Liver (tissue), 3 donors: ENCODE measurements around the gene RANBP3.

Source experiments
- CTCF ChIP-seq: fragments of 150-350 bp; IDR thresholded peaks from 2 replicates; pipeline ENCODE4 v1.5.1; 2017; ENCODE audit warnings: improper control_type of control experiment, low read depth, low read length; ENCODE audit not compliant: missing input control
- EGR1 ChIP-seq, 2 donors: IDR thresholded peaks; 2 replicates each; pipeline ENCODE4 v1.6.1; 2016 to 2018; ENCODE audit warnings: antibody characterized with exemption in 2 of 2, low read depth in 2 of 2
- FOXA2 ChIP-seq: IDR thresholded peaks from 2 replicates; pipeline ENCODE4 v1.6.1; 2016; ENCODE audit warnings: antibody characterized with exemption
- GABPA ChIP-seq, 2 donors: IDR thresholded peaks in 1 of 2; conservative IDR thresholded peaks in 1 of 2; 2 replicates each; pipeline ENCODE4 v1.6.1; 2016; ENCODE audit warnings: antibody characterized with exemption in 2 of 2, mild to moderate bottlenecking in 1 of 2, moderate library complexity in 1 of 2
- HNF4G ChIP-seq: IDR thresholded peaks from 2 replicates; pipeline ENCODE4 v1.6.1; 2016; ENCODE audit warnings: antibody characterized with exemption
- JUND ChIP-seq, 2 donors: IDR thresholded peaks; 2 replicates each; pipeline ENCODE4 v1.6.1; 2016; ENCODE audit warnings: antibody characterized with exemption in 2 of 2
- NR2F2 ChIP-seq: IDR thresholded peaks from 2 replicates; pipeline ENCODE4 v1.6.1; 2016; ENCODE audit warnings: antibody characterized with exemption
- RAD21 ChIP-seq, 2 donors: IDR thresholded peaks; 2 replicates each; pipeline ENCODE4 v1.6.1; 2016; ENCODE audit warnings: antibody characterized with exemption in 2 of 2, mild to moderate bottlenecking in 2 of 2
- SP1 ChIP-seq: IDR thresholded peaks from 2 replicates; pipeline ENCODE4 v1.6.1; 2018; ENCODE audit warnings: antibody characterized with exemption, mild to moderate bottlenecking
- TAF1 ChIP-seq: conservative IDR thresholded peaks from 2 replicates; pipeline ENCODE4 v1.6.1; 2016; ENCODE audit warnings: antibody characterized with exemption, mild to moderate bottlenecking
- TF ChIP-seq, protein P1 (sequence below): IDR thresholded peaks from 2 replicates; pipeline ENCODE4 v1.6.1; 2016; ENCODE audit warnings: antibody characterized with exemption, mild to moderate bottlenecking
- TF ChIP-seq, protein P2 (sequence below): IDR thresholded peaks from 2 replicates; pipeline ENCODE4 v1.6.1; 2016; ENCODE audit warnings: antibody characterized with exemption
- donor health status: healthy.
- donor health status: healthy.

DNA sequence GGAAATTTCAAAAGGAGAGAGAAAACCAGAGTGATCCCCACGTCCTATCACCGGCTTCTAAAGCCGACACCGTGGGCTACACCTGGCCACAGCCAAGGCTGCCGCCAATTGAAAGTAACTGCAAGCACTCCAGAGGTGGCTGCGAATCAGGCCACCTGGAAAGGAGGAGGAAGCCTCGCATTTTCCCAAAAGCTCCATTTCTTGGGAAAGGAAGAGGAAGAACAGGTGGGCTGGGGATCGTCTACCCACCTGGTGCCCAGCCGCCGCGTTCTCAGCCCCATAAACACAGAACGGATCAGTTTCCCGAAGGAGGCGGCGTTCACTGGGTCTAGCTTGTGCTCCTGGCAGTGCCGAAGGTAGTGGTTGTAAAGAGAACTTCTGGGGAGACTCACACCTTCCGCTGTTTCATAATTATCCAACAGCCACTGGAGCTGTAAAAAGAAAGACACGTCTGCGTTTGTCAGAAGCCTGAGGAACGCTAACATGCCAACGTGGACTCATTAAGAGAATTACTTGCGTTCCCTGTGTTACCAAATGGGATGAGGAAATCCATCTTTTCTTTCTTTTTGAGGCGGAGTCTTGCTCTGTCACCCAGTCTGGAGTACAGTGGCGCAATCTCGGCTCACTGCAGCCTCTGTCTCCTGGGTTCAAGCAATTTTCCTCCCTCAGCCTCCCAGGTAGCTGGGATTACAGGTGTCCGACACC is 38.1 kb upstream of the RANBP3 start:
- no peak for TF ChIP-seq HNF4G
- no peak for TF ChIP-seq EGR1 (IDR thresholded peaks at IDR 0.05; ENCODE audit: low read depth in 2 of 2)
- TF ChIP-seq CTCF: no peak
- no peak for TF ChIP-seq RAD21 (IDR thresholded peaks at IDR 0.05)
- no peak for TF ChIP-seq GABPA (IDR thresholded peaks at IDR 0.05 in 1 of 2, conservative IDR thresholded peaks at IDR 0.05 in 1 of 2)
- TF ChIP-seq, protein P1, sequence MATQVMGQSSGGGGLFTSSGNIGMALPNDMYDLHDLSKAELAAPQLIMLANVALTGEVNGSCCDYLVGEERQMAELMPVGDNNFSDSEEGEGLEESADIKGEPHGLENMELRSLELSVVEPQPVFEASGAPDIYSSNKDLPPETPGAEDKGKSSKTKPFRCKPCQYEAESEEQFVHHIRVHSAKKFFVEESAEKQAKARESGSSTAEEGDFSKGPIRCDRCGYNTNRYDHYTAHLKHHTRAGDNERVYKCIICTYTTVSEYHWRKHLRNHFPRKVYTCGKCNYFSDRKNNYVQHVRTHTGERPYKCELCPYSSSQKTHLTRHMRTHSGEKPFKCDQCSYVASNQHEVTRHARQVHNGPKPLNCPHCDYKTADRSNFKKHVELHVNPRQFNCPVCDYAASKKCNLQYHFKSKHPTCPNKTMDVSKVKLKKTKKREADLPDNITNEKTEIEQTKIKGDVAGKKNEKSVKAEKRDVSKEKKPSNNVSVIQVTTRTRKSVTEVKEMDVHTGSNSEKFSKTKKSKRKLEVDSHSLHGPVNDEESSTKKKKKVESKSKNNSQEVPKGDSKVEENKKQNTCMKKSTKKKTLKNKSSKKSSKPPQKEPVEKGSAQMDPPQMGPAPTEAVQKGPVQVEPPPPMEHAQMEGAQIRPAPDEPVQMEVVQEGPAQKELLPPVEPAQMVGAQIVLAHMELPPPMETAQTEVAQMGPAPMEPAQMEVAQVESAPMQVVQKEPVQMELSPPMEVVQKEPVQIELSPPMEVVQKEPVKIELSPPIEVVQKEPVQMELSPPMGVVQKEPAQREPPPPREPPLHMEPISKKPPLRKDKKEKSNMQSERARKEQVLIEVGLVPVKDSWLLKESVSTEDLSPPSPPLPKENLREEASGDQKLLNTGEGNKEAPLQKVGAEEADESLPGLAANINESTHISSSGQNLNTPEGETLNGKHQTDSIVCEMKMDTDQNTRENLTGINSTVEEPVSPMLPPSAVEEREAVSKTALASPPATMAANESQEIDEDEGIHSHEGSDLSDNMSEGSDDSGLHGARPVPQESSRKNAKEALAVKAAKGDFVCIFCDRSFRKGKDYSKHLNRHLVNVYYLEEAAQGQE: no peak
- TF ChIP-seq JUND (IDR thresholded peaks at IDR 0.05): no peak
- TF ChIP-seq SP1: no peak
- TF ChIP-seq NR2F2: no peak
- TF ChIP-seq, protein P2, sequence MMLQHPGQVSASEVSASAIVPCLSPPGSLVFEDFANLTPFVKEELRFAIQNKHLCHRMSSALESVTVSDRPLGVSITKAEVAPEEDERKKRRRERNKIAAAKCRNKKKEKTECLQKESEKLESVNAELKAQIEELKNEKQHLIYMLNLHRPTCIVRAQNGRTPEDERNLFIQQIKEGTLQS: no peak
- TF ChIP-seq TAF1: no peak
- TF ChIP-seq FOXA2: no peak
